Activated T-cell treated with anti-CD3 and anti-CD28 coated beads for 4 hours (primary cell): ENCODE data around the gene CEP57L1.
"Not testable (repeated sequence)": the region's sequence is repeated elsewhere in the genome, so short reads cannot be mapped to it uniquely, and the experiment has no call there.

Source experiments
- DNase-seq: peaks from one replicate; pipeline ENCODE4 v3.0.0-alpha.2; 2020

CEP57L1 gene

DNA sequence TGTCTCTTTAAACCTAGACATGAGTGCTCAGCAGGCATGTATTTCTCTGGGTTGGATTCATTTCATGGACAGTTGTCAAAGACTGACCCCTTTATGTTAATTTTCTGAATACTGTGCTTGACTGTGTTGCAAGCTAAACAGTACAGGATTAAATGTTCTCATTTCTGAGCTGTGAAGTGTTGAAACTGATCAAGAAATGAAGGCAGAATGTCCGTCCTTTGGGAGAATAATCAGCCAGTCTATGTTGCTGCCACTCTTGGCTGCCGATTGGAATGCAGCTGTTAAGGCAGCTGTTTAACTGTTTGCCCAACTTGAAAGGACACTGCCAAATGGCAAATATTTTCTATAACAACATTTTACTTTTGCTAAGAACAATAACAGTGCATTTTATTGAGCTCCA is 87.3 kb downstream of the CEP57L1 start:
- no peak for DNase-seq

DNA sequence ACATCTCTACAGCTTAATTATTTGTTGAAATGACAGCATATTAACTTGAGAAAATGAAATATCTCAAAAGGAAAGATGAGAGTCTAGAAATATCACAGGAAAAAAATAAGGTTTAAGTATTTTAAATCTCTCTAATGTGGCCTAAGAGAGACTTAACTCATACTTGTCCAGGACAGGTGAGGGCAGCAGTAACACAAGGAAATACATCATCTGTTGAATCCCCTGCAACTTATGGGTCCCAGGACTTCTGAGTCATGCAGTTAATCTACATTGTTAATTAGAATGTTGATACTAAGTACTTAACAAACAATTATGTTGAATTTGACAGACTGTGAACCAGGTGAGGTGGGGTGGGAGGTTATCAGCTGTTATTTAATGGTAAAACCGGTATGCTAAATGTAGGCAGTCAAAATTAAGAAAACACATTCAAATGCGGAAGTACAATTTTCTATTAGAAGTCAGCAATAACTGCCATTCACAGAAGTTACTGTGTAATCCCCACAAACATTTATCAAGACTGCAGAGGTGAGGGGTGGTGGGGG is 87.9 kb downstream of the CEP57L1 start:
- DNase-seq, result no peak

DNA sequence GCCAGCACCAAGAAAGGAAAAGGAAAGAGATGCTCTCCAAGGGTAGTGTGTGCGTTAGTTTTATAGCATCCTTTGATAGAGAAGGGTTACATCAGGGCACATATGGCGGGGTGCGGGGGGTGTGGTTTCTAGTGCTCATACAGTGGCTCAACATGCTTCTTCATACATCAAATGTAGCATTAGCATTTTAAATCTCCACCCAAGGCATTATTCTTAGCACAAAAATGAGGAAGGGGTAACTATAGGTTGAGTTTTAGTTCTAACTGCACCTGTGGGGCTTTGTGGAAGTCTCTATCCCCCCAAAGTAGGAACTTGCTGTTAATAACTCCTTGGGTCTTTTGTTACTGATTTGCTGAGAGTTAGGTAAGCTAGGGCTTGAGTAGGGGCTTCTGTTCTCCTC is 89.3 kb downstream of the CEP57L1 start:
- no peak for DNase-seq

DNA sequence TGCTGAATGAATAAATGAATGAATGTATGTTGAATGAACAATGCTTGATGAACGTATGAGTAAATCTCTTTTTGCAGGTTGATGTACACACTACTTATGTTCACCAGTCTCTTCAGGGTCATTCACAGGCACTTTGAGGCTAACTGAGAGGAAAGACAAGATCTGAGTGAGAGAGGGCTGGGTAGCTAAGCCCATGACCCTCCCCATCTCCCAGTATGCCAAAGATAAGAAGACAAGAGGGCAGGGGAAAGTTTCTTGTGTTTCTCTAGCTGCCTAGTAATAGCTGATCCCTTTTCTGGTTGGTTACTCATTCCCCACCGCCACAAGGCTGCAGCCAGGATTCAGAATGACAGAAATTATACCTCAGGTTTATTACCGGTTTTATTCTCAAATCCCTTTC is 90.7 kb downstream of the CEP57L1 start:
- no peak for DNase-seq

DNA sequence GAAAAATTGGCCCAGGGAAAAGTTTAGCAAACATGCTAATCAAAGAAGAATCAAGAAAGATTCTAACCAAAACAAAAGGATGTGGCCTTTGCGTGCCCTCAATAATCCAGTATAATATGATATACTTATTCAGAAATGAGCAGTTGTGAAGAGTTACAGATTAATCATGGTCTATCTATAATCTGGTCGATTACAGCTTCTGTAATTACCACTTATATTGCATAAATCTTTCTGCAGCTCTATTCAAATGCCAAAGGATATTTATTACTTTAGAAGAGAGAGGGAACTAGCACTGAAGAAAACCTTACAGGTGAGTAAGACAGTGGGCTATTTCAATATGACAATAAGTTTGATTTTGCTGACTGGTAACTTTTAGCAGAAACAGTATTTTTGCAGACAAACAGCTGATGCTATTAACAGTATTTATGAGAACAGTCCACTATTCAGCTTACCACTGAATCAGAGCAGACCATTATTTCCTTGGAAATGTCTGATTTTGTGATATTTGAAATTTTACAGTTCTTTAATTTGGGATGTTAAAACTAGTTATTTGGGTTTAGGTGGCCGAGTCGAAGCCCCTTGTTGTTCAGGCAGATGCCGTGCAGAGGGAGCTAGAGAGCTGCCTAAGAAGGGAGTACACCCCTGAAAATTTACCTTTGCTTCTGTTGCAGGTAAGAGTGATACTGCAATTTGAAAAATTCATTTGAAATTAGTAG is 92.2 kb downstream of the CEP57L1 start:
- DNase-seq, result peak; percentile 48

DNA sequence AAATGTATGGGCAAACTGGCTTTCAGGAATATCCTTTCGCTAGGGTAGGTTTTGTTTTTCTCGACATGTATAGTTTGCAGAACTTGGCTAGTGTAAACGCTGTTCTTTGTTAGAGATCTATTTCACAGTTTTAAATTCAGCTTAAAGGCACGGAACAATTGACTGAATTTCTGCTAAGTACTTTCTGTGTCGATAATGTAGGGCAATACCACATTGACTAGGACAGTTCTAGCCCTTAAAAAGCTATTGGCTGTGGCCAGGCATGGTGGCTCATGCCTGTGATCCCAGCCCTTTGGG is 92.8 kb downstream of the CEP57L1 start:
- DNase-seq, result no peak

DNA sequence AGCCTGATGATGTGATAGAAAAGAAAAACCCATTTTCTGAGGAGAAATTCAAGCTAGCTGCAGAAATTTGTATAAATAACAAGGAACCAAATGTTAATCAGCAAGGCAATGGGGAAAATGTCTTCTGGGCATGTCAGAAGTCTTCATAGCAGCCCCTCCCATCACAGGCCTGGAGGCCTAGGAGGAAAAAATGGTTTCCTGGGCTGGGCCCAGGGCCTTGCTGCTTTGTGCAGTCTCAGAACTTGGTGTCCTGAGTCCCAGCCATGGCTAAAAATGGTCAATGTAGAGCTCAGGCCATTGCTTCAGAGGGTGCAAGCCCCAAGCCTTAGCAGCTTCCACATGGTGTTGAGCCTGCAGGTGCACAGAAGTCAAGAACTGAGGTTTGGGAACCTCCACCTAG is 96.1 kb downstream of the CEP57L1 start:
- DNase-seq, result not testable (repeated sequence)

DNA sequence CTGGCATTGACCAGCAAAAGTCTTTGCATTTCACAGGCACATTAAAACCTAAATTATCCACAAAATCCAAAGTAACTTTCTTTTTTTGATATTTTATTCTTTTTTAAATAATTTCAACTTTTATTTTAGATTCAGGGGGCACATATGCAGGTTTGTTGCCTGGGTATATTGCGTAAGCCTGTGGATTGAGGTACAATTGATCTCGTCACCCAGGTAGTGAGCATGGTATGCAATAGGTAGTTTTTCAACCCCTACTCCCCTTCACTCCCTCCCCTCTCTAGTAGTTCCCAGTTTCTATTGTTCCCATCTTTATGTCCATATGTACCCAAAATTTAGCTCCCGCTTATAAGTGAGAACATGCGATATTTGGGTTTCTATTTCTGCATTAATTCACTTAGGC is 97.6 kb downstream of the CEP57L1 start:
- no peak for DNase-seq

DNA sequence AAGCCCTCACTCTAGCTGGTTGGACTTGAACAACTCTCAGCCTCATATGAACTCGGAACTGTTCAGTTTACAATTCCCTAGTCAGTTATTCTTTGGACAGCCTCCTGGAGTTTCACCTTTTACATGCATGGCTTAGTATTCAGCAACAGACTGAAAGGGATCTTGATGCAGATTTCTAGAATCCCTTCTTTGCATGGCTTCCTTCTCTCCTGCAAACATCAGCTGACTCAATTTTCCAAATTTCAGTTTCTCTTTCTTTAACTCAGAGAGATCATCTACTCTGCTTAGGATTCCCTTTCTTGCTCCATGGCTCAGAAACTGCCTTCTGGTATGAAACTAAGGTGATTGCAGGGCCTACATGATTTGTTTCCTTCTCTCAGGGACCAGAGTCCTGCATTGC is 99.6 kb downstream of the CEP57L1 start:
- no peak for DNase-seq

DNA sequence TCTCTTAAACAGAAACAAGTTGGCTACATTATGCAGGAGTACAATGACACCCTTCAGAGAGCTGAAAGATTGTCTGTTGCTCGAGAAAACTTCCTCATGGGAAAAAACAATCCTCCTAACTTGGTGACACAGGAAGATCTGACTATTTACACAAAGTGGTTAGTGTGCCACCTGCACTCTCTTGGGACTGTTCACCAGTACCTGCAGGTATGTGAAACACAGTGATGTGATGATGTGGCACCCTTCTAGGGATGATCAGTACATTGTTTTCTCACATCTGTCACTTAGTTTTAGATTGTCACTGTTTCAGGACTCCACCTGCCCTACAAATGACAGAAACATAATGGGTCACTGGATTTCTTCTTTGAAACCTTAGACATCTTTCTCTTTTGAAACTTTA is 101.8 kb downstream of the CEP57L1 start:
- DNase-seq, result no peak

DNA sequence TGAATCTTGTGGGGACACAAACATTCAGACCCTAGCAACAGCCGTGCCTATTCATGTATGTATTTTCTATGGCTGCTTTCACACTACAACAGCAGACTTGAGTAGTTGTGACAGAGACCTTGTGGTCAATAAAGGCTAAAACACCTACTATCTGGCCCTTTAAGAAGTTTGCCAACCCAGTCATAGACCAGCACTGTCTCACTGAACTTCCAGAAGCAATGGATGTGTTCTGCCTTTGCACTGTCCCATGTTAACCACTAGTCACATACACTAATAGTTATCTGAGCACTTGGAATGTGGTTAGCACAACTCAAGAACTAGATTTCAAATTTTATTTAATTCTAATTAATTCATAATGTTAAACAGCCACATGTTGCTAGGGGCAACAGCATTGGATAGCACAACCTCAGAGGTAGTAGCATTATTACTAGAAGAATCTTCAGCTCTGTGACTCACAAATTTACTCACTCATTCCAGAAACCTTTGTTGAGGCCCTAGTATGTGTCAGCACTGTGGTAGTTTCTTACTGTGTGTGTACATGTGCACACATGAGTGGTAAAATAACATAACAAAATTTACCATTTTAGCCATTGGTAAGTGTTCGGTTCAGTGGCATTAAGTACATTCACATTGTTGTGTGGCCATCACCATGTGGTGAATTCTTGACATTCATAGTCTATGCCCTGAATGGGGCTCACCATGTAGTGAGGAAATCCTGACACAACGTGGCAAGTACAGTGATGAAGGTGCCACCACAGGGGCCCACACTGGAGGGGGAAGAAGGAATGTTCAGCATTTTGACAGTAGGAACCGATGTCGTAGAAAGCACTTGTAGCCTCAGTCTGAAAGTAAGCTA is 107.3 kb downstream of the CEP57L1 start:
- DNase-seq, result no peak

DNA sequence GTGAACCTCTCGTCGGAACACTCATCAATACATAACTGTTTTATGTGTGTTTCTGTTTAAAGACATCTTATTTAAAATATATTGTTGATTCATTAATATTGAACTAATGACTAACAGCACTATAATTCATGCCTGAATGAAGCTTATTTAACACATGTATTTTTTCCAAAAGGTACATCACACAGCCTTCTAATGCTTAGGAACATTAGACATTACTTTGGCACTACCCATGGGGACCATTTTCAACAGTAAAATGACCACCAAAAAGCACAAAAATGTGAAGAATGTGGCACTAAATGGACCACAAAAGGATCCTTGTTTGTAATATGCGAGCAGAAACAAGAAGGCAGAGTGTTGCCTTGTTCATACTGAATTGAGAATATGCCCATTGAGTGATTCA is 109.2 kb downstream of the CEP57L1 start:
- DNase-seq, result no peak

DNA sequence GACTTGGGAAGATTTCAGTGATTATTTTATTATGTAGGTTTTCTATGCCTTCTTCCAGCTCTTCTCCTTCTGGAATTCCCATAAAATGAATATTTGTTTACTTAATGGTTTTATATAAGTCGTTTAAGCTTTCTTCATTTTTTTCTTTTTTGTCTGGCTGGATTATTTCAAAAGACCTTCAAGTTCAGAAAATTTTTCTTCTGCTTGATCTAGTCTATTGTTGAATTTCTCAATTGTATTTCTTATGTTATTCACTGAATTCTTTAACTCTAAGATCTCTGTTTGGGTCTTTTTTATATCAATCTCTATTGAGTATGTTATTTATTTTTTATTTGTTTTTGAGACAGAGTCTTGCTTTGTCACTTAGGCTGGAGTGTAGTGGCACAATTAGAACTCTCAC is 117.4 kb downstream of the CEP57L1 start:
- no peak for DNase-seq
